HG03520 (cell line): Measurements from ENCODE around the gene TOM1L2.
"Not testable (repeated sequence)": the region's sequence is repeated elsewhere in the genome, so short reads cannot be mapped to it uniquely, and the experiment has no call there.

Experiments used
- ATAC-seq: cut with Tn5 transposase; IDR thresholded peaks from one replicate; pipeline ENCODE4 v1.9.1; 2021; ENCODE audit warnings: mild to moderate bottlenecking, moderate library complexity; ENCODE audit not compliant: unreplicated experiment

TOM1L2 gene

DNA sequence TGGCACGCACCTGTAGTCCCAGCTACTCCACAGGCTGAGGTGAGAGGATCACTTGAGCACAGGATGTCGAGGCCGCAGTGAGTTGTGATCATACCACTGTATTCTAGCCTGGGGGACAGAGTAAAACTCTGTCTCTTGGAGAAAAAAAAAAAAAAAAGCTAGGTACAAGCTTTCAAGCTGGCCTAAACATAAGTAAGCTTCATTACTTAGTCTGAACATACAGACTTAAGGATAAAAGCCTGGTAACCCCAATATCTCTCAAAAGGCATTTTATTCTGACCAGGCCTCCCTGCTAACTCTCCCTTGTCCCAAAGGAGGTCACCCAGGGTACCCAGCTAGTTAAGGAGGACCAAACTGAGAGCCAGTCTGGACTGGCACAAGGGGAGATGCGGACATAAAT lies 46.2 kb downstream of the TOM1L2 start:
- no peak for ATAC-seq

DNA sequence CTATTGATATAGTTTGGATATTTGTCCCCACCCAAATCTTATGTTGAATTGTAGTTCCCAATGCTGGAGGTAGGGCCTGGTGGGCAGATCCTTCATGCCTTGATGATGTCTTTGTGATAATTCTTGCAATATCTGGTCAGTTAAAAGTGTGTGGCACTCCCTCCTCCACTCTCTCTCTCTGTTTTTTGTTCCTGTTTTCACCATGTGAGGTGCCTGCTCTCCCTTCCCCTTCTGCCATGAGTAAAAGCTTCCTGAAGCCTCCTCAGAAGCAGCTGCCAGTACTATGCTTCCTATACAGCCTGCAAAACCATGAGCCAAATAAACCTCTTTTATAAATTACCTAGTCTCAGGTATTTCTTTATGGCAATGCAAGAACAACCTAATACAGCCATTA lies 47.3 kb downstream of the TOM1L2 start:
- no peak for ATAC-seq

- no peak for ATAC-seq
These were observed 47.9 kb downstream of the TOM1L2 start for GRCh38 chr17:17924131-17924856.

DNA sequence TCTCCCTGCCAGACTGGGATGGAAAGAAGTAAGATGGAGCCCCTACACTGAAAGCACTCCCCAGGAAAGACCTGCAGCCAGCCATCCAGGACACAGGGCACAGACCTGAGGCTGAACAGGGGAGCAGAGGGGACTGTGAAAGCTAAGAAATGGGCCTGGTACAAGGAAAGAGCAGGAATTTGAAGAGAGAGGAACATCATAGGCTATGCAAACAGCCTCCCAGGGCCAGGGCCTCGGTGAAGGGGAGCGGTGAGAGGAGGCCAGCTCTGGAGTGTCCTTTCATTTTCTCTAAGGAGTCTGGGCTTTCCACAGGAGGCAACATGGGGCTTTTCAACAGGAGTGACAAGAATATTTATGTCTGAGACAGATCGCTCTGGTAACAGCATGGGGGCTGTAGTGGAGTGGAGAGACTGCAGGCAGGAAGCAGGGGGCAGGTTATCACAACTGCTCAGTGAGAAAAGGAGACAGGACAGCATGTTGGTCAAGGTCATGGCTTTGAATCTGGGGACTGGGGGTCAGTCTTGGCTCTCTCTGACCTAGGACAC lies 50.1 kb downstream of the TOM1L2 start:
- ATAC-seq: no peak

DNA sequence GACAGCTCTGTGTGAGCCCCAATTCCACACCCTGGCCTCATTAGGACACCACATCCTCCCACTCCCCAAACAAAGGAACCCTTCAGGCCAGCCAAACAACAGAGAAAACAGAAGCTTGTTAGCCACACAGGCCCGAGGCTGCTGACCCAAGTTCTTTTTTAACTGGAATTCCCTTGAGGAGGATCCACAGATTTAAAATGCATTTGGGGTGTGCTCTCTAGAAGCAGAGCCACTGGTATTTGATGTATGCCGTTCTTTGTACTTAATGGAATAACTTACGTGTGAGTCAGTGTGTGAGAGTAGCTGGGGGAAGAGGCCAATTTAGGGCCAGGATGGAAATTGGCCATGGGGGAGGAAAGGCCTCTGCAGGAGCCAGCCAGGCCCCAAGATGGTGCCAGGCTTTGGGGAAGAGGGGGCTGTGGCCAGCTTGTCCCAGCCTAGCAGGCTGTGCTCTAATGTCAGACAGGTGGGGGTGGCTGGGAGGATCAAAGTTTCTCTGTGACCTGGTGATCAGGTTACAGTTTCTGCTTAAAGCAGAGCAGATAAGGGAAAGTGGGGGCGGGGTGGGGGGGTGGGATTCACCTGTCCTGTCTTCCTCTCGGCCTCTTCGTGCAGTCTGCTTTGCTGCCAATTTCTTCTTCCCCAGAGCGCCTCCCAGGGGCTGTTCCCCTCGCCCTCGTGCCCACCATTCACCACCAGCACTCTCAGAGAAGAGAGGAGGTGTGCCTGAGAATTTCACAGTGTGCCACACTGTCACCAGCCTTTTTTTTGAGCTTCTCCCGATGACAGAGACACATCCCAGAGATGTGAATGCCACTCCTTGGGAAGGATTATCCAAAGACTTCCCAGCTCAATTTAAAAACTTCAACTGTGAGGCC lies 50.8 kb downstream of the TOM1L2 start:
- no peak for ATAC-seq

- ATAC-seq: no peak
These were observed 52.8 kb downstream of the TOM1L2 start for GRCh38 chr17:17919169-17920107.

GRCh38 chr17:17917394-17917793 lies 54.8 kb downstream of the TOM1L2 start:
- no peak for ATAC-seq

DNA sequence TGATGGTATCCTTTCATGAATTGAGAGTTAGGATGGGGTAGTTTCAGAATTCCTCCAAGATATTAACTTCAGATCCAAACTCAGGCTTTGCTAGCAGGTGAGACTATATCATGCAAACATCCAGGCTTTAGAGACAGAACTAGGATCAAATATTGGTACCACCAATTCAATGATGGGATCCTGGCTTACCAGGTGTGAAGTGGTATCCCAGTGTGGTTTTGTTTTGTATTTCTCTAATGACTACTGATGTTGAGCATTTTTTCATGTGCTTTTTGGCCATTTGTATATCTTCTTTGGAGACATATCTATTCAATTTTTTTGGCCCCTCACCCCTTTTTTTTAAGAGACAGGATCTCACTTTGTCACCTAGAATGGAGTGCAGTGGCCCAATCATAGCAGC lies 57.0 kb downstream of the TOM1L2 start:
- ATAC-seq: no peak

GRCh38 chr17:17913695-17914332 lies 58.4 kb downstream of the TOM1L2 start:
- ATAC-seq: no peak

- ATAC-seq: not testable (repeated sequence)
These were observed 59.9 kb downstream of the TOM1L2 start for GRCh38 chr17:17912336-17912735.

DNA sequence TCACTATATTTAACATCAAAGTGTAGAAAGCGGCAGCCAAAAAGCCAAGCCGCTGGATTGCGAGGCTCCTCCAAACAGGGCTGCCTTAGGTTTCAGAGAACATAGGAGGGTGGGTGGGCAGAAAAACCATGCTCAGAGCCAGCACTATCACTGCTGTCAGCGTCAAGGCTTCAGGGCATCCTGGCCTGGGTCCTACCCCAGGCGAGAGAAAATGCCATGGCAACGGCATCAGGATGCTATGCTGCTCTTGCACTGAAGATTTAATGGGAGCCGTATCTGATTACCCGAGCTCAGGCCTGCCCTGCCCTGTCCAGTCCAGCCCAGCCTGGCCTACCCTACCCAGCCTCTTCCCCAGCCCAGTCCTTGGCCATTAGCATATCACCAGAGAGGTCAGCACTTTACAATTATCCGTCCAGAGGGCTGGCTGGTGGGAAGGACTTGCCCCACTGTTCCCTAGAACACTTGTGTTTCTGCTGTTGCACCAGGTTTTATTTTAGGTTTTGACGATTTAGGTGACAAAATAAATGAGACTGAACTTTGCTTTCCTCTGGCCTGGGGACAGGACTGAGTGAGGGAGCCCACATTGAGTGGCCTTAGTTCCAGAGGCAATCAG lies 61.1 kb downstream of the TOM1L2 start:
- ATAC-seq: no peak

DNA sequence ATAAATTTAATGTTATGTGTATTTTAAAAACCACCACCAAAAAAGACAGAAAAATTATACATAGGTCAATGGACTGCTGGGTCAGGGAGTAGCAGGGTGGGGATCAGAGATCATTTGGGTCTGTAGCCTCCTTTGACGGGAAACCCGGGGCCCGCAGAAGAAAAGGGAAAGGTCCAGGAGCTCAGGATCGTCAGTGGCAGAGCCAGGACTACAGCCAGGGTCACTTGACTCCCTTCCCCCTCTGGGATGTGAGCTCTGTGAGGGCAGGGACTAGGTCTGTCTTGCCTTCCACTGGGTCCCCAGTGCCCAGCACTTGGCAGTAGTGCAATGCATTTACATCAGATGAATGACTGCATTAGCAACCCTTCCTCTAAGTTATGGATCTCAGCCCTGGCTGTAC lies 62.1 kb downstream of the TOM1L2 start:
- ATAC-seq: no peak

GRCh38 chr17:17909078-17909477 lies 63.1 kb downstream of the TOM1L2 start:
- no peak for ATAC-seq

GRCh38 chr17:17907469-17907868 lies 64.7 kb downstream of the TOM1L2 start:
- ATAC-seq: no peak

- ATAC-seq: no peak
These were observed 65.6 kb downstream of the TOM1L2 start for GRCh38 chr17:17906418-17907215.

- no peak for ATAC-seq
These were observed 67.2 kb downstream of the TOM1L2 start for GRCh38 chr17:17905036-17905320.

DNA sequence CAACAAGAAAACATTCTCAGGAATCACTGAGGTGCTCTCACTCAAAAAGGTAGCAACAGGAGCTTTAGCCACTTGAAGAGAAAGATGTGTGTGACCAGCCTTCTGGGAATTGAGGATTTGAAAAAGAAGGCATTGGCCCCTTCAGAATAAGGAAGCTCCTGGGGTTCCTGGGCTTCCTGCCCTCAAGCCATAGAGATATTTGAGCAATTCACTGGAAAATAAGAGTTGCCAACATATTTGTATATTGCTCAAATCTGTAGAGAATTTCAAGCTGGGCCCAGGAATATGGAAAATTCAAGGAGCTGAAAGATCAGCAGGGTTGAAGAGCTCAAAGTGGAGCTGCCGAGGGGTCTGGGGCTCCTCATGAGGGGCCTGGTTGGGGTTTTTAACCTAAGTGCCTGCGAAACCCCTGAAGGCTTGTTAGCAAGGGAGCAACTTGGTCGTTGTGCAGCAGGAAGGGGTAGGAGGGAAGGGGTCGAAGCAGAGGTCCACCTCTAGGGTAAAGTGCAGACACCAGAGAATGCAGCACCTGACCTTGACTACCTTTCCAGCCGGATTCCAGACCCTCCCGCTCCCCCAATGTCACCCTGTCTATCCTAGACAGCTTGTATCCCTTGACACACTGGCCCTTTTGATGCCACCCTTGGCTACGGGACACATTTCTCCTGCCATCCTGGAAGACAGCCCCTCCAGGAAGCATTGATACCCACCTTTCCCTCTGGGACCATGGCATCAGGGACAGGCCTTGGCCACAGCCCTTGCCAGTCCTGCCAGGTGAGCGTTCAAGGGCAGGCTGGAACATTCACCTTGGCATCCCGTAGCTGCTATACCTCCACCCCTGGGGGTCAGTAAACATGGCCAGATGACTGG lies 67.8 kb downstream of the TOM1L2 start:
- no peak for ATAC-seq

DNA sequence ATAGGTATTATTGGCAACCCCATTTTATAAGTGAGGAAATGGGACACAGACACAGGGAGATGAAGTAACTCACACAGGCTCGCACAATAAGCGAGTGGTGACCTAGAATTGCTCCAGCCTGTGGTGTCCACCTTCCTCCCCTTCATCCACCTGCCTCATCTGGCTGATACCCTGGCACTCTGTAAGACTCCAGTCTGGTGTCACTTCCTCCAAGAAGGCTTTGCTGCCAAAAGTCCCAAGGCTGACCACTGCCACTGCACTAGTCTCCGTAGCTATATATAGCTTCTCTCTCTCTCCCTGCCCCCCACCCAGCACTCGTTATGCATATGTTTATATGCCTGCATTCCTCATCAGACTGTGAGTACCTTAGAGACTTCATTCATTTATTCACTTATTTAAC lies 69.3 kb downstream of the TOM1L2 start:
- no peak for ATAC-seq
